ENCODE results near the gene VPS16. TPM values are rescaled to one million over a fixed set of nuclear protein-coding genes. Genes with fewer than 3 reads are reported as not detected.

The VPS16 gene
- total RNA-seq, 4 donors from 2014 or later, result 22.1 to 44.0 (median 30.7) TPM

GRCh38 chr20:2801286-2801728 is 39.2 kb upstream of the VPS16 start:
- Histone ChIP-seq H3K36me3 (no peaks in the 10 kb centered on the region), H3K27ac (no peak overlapping the region), H3K27me3 (peaks cover 100% of the 10 kb centered on the region), H3K9me3 (no peaks in the 10 kb centered on the region), H3K4me3 (no peak overlapping the region), H3K4me1 (peaks cover 0 to 40% (median 7%) of the 10 kb centered on the region in 3 donors)
- TF ChIP-seq POLR2AphosphoS5 (IDR thresholded peaks at IDR 0.05) (no peak), POLR2A (IDR thresholded peaks at IDR 0.05) (no peak), EP300 (IDR thresholded peaks at IDR 0.05) (no peak)
- TF ChIP-seq, protein P1, sequence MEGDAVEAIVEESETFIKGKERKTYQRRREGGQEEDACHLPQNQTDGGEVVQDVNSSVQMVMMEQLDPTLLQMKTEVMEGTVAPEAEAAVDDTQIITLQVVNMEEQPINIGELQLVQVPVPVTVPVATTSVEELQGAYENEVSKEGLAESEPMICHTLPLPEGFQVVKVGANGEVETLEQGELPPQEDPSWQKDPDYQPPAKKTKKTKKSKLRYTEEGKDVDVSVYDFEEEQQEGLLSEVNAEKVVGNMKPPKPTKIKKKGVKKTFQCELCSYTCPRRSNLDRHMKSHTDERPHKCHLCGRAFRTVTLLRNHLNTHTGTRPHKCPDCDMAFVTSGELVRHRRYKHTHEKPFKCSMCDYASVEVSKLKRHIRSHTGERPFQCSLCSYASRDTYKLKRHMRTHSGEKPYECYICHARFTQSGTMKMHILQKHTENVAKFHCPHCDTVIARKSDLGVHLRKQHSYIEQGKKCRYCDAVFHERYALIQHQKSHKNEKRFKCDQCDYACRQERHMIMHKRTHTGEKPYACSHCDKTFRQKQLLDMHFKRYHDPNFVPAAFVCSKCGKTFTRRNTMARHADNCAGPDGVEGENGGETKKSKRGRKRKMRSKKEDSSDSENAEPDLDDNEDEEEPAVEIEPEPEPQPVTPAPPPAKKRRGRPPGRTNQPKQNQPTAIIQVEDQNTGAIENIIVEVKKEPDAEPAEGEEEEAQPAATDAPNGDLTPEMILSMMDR (IDR thresholded peaks at IDR 0.05), result no peak
- ATAC-seq, result no peak
- 7 to 23% methylated on average over 5 of the region's 13 CpGs for WGBS, 2 donors (ENCODE audit: low coverage in 1 of 2)

GRCh38 chr20:2804041-2804828 is 36.3 kb upstream of the VPS16 start:
- no peak overlapping the region for H3K4me3 ChIP-seq
- TF ChIP-seq POLR2AphosphoS5 (IDR thresholded peaks at IDR 0.05), result no peak
- TF ChIP-seq, protein P1 (IDR thresholded peaks at IDR 0.05), result no peak
- TF ChIP-seq EP300 (IDR thresholded peaks at IDR 0.05), result no peak
- no peak for TF ChIP-seq POLR2A (IDR thresholded peaks at IDR 0.05)
- peaks cover 0 to 36% (median 7%) of the 10 kb centered on the region in 3 donors for H3K4me1 ChIP-seq
- no peaks in the 10 kb centered on the region for H3K9me3 ChIP-seq
- no peak for ATAC-seq
- WGBS, 2 donors (ENCODE audit: low coverage in 1 of 2), result 34 to 36% methylated on average over 12 to 13 of the region's 16 CpGs
- H3K27ac ChIP-seq, result no peak overlapping the region
- H3K27me3 ChIP-seq, result peaks cover 100% of the 10 kb centered on the region
- H3K36me3 ChIP-seq, result no peaks in the 10 kb centered on the region

DNA sequence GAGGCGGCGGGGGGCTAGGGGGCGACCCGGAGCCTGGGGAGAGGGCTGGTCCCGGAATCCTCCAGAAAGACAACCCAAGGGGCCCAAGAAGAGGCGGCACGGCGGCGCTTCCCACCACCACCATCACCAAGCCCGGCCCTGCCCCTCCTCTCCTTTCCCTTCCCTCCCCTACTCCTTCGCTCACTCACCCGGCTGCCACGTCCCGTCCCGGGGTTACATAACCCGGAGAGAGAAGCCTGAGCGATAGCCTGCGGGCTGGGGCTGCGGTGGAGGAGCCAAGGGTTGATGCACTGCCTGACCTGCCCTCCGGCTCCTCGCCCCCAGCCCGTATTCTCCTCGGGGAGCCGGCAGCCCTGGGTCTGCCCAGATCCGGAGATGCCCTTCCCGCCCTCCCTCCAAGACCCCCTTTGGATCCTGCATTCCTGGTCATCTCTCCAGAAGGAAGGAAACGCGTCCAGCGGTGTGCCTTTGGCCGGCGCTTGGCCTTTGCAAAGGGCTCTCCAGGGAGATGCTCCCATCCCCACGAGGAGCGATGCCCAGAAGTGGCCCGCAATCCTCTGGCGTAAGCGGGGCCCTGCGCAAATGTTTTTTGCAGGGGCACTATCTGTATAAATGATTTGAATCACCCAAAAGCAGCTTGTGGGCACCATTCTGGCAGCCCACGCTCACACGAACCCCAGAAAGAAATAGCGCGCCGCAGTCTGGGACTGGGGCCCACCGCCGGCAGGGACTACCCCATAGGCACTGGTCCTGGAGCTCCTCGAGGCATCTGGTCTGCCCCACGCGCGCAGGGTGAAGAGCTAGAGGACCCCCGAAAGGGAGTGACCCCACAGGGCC is 35.5 kb upstream of the VPS16 start:
- ATAC-seq, result no peak
- H3K4me3 ChIP-seq, result no peak overlapping the region

GRCh38 chr20:2805689-2806350 is 34.7 kb upstream of the VPS16 start:
- Histone ChIP-seq H3K4me1 (peaks cover 0 to 20% (median 0%) of the 10 kb centered on the region in 3 donors), H3K36me3 (no peaks in the 10 kb centered on the region), H3K27me3 (peaks cover 100% of the 10 kb centered on the region), H3K27ac (no peak overlapping the region), H3K4me3 (no peak overlapping the region), H3K9me3 (no peaks in the 10 kb centered on the region)
- ATAC-seq, result no peak
- TF ChIP-seq, protein P1 (IDR thresholded peaks at IDR 0.05), result no peak
- TF ChIP-seq POLR2A (IDR thresholded peaks at IDR 0.05), result no peak
- no peak for TF ChIP-seq EP300 (IDR thresholded peaks at IDR 0.05)
- TF ChIP-seq POLR2AphosphoS5 (IDR thresholded peaks at IDR 0.05), result no peak
- 26% methylated on average over 5 of the region's 22 CpGs; no CpG with 5 or more reads in 1 of the 2 donors for WGBS, 2 donors (ENCODE audit: low coverage in 1 of 2)

More for the DNA sequence above, 35.5 kb upstream of the VPS16 start:
- Histone ChIP-seq H3K36me3 (no peaks in the 10 kb centered on the region), H3K27me3 (peaks cover 100% of the 10 kb centered on the region), H3K9me3 (no peaks in the 10 kb centered on the region), H3K27ac (no peak overlapping the region), H3K4me1 (peaks cover 0 to 27% (median 5%) of the 10 kb centered on the region in 3 donors)
- 3 to 12% methylated on average over 3 to 12 of the region's 49 CpGs for WGBS, 2 donors (ENCODE audit: low coverage in 1 of 2)
- TF ChIP-seq, protein P1 (IDR thresholded peaks at IDR 0.05), result no peak
- TF ChIP-seq POLR2AphosphoS5 (IDR thresholded peaks at IDR 0.05) (no peak), EP300 (IDR thresholded peaks at IDR 0.05) (no peak), POLR2A (IDR thresholded peaks at IDR 0.05) (no peak)

All from gastroesophageal sphincter (tissue), 4 donors.